ENCODE data around the gene PPFIBP2. TPM values are rescaled to one million over a fixed set of nuclear protein-coding genes. Genes with fewer than 3 reads are reported as not detected.
A peak's percentile ranks its signal among the peaks of the same experiment; 100 is the strongest.

Gene PPFIBP2
- total and polyA plus RNA-seq, 2 of the 13 experiments (the other 11 are each of a cell fraction or from before 2014, with no cell fraction given), result 15.0 to 52.5 TPM

- TF ChIP-seq ZNF687 (CRISPR knock-in tag; IDR thresholded peaks at IDR 0.05) (peak; percentile 70), FOXC1 (CRISPR knock-in tag; IDR thresholded peaks at IDR 0.05; ENCODE audit: borderline replicate concordance) (no peak), DDIT3 (CRISPR knock-in tag; IDR thresholded peaks at IDR 0.05) (no peak), FOSL2 (CRISPR knock-in tag; IDR thresholded peaks at IDR 0.05) (peak; percentile 32; the same call in 1 of the 2 replicates), ZNF724P (CRISPR knock-in tag; IDR thresholded peaks at IDR 0.05; ENCODE audit: borderline replicate concordance) (no peak), CEBPG (CRISPR knock-in tag; IDR thresholded peaks at IDR 0.05) (no peak), REST (IDR thresholded peaks at IDR 0.05; ENCODE audit: borderline replicate concordance in 1 of 2, low read depth in 1 of 2, low read length in 2 of 2) (no peak), ZNF296 (CRISPR knock-in tag; conservative IDR thresholded peaks at IDR 0.05) (no peak), HMGXB4 (CRISPR knock-in tag; IDR thresholded peaks at IDR 0.05; ENCODE audit: borderline replicate concordance in 1 of 2, low read depth in 1 of 2) (0 out of 4 replicates have a peak, but pooled peaks of 1 of the 2 experiments have one; percentile 27), SAP130 (CRISPR knock-in tag; IDR thresholded peaks at IDR 0.05; ENCODE audit: low read depth) (peak; percentile 27; the same call in 1 of the 2 replicates), ZNF580 (CRISPR knock-in tag; IDR thresholded peaks at IDR 0.05; ENCODE audit: borderline replicate concordance, low read depth) (0 out of 2 replicates have a peak, but pooled peaks have one; percentile 32), ZNF788 (CRISPR knock-in tag; IDR thresholded peaks at IDR 0.05; ENCODE audit: borderline replicate concordance) (peak; percentile 38; the same call in 1 of the 2 replicates)
Observed at GRCh38 chr11:7657306-7658025, 143.7 kb downstream of the PPFIBP2 start (continued).
